ENCODE data around the gene HBB.

Gene HBB

DNA sequence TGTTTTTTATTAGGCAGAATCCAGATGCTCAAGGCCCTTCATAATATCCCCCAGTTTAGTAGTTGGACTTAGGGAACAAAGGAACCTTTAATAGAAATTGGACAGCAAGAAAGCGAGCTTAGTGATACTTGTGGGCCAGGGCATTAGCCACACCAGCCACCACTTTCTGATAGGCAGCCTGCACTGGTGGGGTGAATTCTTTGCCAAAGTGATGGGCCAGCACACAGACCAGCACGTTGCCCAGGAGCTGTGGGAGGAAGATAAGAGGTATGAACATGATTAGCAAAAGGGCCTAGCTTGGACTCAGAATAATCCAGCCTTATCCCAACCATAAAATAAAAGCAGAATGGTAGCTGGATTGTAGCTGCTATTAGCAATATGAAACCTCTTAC, 1.4 kb downstream of the HBB start:
- DNase-seq: no peak

DNA sequence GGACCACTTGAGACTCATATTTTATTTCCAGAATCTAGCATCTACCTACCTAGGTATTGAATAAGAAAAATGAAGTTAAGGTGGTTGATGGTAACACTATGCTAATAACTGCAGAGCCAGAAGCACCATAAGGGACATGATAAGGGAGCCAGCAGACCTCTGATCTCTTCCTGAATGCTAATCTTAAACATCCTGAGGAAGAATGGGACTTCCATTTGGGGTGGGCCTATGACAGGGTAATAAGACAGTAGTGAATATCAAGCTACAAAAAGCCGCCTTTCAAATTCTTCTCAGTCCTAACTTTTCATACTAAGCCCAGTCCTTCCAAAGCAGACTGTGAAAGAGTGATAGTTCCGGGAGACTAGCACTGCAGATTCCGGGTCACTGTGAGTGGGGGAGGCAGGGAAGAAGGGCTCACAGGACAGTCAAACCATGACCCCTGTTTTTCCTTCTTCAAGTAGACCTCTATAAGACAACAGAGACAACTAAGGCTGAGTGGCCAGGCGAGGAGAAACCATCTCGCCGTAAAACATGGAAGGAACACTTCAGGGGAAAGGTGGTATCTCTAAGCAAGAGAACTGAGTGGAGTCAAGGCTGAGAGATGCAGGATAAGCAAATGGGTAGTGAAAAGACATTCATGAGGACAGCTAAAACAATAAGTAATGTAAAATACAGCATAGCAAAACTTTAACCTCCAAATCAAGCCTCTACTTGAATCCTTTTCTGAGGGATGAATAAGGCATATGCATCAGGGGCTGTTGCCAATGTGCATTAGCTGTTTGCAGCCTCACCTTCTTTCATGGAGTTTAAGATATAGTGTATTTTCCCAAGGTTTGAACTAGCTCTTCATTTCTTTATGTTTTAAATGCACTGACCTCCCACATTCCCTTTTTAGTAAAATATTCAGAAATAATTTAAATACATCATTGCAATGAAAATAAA, 2.1 kb downstream of the HBB start:
- no peak for DNase-seq

DNA sequence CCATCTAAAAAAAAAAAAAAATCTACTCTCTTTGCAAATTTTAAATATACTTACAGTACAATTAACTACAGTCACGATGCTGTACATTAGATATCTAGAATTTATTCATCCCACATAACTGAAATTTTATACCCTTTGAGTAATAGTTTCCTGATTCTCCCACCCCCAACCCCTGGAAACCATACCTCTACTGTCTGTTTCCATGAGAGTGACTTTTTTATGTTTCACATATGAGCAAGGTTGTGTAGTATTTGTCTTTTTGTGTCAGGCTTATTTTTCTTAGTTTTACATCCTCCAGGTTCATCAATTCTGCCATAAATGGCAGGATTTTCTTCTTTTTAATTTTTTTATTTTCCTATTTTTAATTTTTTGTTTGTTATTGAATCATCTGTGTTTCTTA, 3.2 kb downstream of the HBB start:
- no peak for DNase-seq

DNA sequence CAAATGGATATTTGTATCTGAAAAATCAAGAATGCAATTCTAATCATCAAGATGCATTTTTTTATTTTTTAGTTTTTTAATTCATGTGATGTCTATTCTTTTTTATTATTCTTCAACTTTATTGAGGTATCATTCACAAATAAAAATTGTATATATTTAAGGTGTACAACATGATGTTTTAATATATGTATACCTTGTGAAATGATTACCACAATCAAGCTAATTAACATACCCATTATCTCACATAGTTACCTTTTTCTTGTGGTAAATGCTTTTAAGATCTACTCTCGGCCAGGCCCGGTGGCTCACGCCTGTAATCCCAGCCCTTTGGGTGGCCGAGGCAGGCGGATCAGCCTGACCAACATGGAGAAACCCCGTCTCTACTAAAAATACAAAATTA, 3.7 kb downstream of the HBB start:
- DNase-seq: no peak

DNA sequence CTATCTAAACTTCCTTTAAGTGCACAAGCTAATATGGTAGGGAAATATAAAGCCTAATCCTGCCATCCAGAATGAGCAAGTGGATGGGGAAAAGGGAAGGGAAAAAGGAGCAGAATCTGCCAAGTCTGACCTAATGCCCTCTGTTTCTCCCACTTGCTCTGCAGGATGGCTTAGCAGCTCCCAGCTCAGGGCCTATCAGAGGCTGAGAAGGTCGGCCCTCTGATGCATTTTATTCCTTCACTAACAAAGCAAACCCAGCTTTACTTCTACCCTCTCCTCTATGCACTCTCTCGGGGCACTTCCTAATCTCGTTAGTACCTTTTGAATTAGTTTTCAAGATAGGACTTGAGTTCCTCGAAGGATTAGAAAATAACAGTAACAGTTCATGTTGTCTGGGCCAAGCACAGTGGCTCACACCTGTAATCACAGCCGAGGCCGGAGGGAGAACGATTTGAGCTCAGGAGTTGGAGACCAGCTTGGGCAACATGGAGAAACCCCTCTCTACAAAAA, 16.4 kb downstream of the HBB start:
- DNase-seq: no peak

DNA sequence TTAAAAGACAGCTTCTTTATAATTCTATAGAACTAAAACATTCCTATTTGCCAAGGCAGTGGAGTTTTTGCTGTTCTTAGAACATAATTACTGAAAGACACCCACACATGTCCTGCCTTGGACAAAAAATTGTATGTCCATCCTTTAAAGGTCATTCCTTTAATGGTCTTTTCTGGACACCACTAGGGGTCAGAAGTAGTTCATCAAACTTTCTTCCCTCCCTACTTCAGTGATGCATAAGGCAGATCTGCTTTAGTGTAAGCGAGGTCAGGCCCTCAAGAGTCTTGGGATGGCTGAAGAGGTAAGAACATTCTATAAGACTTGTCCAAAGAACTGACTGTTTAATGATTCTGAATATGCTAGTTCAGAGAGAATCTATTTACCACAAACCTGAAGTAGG, 22.1 kb downstream of the HBB start:
- DNase-seq: no peak

DNA sequence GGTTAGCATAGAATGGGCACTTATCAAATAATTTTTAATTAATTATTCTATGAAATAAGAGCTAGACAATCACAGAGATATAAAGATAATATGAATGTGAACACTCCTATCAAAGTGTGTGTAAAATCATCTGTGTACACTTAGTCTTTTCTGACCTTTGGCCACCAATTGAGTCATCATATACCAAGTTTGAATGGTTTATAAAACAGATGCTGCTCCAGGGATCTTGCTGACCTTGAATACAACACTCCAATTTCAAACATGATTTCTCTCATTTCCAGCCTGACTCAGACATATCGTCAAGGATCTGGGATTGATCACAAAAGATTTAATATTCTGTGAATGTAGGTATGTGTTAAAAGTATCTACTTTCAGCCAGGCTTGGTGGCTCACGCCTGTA, 23.5 kb downstream of the HBB start:
- DNase-seq: no peak

DNA sequence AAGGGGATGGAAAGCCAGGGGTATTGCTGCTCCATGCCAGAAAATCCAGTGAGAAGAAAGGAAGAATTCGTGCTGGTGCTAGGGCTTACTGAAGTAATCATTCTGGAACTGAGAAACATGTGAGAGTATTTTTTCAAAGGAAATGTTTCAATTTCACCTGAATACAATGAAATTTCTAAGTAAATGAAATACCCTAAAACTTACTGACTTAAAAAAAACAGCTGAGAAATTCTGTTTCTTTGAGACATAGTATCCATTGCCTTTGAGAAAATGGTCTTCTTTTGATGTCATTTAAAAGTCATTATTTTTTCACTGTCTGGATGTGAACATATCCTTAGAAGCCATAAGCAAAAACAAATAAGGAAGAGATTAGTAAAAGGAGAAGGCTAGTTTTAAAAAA, 26.3 kb downstream of the HBB start, which contains the start of gene OR51V1:
Gene OR51V1, minus strand, starts transcription at position 101 of the 400 bp plus-strand sequence. Its CDS starts 0 bp downstream, at position 101.
- no peak for DNase-seq

DNA sequence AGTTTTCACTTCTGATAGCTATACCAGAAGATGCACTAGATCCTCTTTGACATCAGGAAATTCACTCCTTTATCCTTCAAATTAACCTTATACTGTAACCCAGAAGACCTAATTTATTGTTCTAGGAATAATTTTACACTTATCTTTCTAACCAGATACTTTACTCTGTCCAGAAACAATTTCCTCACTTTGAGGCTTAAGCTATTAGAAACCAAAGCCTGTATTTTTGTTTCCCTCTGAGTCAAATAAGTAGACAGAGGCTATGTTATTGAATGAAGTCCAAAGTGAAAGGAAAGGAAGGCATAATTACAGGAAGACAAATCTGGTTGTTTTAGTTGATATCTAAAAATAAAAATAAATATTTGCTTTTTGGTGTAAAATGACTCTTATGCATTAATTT, 28.6 kb downstream of the HBB start:
- no peak for DNase-seq

DNA sequence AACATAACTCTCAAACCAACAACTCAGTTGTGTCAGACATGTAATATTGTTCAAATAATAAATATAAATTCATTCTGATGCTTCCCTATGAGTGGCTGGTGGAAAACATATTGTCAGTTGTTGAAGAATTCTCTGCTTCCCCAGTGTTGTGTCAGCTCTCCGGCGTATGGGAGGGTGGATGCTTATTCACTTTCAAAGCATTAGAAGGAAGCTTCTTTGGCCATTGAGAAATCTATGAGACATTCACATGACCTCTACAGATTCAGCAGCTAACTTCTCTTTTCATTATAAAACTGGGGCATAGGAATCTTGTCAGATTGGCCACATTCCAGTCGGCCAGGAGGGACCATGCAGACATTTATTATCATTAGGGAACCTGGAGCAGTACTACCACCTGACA, 29.3 kb downstream of the HBB start:
- peak in 1 of 14 donors; percentile 27 for DNase-seq

DNA sequence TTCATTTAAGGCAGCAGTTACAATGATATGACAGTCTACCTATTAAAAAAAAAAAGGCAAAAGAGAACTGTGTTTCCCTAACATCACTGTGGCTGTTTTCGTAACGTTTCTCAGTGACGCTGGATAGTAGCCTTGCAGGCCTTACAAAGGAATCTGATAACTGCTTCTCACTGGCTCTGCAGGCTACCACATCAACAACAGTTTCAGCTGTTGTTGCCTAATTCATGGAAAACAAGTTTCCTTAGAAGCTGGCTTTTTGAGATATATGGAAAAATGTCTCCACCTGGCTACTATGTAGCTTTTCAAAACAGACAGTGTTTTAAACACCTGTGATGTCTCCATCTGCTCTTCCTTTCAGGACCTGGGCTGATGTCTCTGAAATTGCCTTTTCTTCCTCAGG, 30.1 kb downstream of the HBB start:
- peak in 1 of 14 donors; percentile 51 for DNase-seq

DNA sequence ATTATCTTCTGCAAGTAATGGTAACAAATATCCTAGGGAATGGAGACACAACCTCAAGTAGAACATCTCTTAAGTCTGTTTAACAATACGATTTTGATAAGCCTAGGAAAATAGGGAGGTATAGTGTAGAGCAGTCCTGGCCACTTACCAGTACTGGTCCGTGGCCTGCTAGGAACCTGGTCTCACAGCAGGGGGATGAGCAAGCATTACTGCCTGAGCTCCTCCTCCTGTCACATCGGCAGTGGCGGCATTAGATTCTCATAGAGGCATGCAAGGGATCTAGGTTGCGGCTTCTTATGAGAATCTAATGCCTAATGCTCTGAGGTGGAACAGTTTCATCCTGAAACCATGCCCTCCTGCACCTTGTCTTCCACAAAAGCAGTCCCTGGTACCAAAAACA, 30.8 kb downstream of the HBB start:
- peak in 1 of 14 donors; percentile 77 for DNase-seq

DNA sequence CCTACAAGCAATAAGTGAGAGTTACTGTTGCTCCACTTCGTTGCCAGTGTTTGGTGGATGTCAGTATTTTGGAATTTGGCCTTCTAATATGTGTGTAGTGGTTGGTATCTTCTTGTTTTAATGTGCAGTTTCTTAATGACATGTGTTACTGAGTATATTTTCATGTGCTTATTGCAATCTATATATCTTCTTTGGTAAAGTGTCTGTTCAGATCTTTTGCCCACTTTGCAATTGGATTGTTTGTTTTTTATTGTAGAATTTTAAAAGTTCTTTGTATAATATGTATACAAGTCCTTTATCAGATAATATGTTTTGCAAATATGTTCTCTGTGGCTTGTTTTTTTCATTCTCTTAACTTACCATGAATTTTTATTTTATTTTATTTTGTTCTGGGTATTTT, 34.1 kb downstream of the HBB start:
- DNase-seq: no peak

DNA sequence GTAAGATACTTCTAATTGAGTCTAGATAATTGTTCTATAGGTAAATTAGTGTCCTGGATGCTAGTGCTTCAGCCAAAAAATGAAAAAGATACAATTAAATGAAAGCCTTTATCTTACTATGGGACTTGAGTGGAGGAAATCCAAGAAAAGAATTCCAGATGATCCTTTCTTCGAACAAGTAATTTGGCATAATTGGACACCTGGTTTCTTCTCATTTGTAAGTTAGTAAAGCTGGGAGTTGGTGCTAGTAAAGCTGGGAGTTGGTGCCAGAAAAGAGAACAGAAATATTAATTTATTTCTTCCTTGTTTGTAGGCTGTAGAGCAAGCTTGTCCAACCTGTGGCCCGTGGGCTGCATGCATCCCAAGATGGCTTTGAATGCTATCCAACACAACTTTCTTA, 38.7 kb downstream of the HBB start:
- DNase-seq: no peak

DNA sequence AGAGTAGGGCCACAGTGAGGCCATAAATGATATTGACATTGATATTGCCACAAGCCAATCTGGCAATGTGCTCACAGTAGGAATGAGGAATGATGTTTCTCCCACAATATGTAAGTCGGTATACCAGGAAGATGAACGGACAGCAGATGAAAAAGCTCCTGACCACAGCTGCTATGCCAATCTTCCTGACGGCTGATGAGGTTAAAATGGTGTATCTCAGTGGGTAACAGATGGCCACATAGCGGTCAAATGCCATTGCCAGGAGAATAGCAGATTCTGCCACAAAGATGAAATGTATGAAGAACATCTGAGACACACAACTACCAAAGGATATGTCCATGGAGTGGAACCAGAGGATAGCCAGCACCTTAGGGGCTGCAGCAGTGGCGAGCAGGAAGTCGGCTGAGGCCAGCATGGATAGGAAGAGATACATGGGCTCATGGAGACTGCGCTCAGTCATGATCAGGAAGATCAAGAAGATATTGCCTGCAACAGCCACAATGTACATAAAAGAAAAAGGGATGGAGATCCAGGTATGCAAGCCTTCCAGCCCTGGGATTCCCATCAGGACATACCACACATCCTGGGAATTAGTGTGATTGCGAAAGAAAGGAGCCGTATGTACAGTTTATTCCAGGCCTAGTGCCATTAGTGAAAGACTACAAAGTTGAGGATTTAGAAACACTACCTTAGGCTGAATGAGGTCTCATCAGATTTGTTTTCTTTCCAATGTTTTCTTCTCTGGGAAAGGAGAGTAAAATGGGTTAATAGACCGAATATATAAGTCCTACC, 48.6 kb downstream of the HBB start:
- peak in 1 of 14 donors; percentile 10 for DNase-seq
